H1 (cell line): ENCODE data around the gene TXNRD2. TPM values are rescaled to one million over a fixed set of nuclear protein-coding genes. Genes with fewer than 3 reads are reported as not detected.

ENCODE experiments used
- CTCF ChIA-PET: fragments of 300-600 bp; sonication (Branson Sonifier 250); formaldehyde crosslinking; loops from one replicate; lab custom pipeline; 2021; ENCODE audit not compliant: partially characterized antibody; lab: Charles Lee
- POLR2A ChIA-PET: fragments of 300-600 bp; sonication (Branson Sonifier 250); formaldehyde crosslinking; loops from one replicate; lab custom pipeline; 2021; ENCODE audit warnings: inconsistent platforms; ENCODE audit not compliant: partially characterized antibody; lab: Charles Lee
- DNase-seq, 2 experiments: peaks; one replicate each; pipeline versions ENCODE4 v3.0.0 to v3.0.0-alpha.2; 2010 to 2022; ENCODE audit warnings: low spot score in 2 of 2, low read depth in 1 of 2, mixed read lengths in 1 of 2
- FAIRE-seq: peaks from 2 replicates; lab custom pipeline; 2011; peaks lifted over from hg19 to GRCh38; lab: Jason Lieb, UNC
- H2AFZ ChIP-seq: 2 replicates; pipeline ENCODE4 v1.8.1; 2012; ENCODE audit warnings: low read length, inconsistent platforms
- H2AK5ac ChIP-seq: 2 replicates; pipeline ENCODE4 v1.6.1; 2013; ENCODE audit warnings: low read depth, low read length
- H2BK120ac ChIP-seq: replicated peaks from 2 replicates; pipeline ENCODE3; 2013; ENCODE audit warnings: low read depth, low read length, inconsistent platforms
- H2BK12ac ChIP-seq: 2 replicates; pipeline ENCODE4 v1.6.1; 2013; ENCODE audit warnings: low read depth, low read length
- H2BK15ac ChIP-seq: 2 replicates; pipeline ENCODE4 v1.6.1; 2013; ENCODE audit warnings: low read length
- H2BK20ac ChIP-seq: 2 replicates; pipeline ENCODE4 v1.6.1; 2013; ENCODE audit warnings: low read length
- H2BK5ac ChIP-seq: 2 replicates; pipeline ENCODE4 v1.6.1; 2013; ENCODE audit warnings: low read depth, low read length
- H3K14ac ChIP-seq: 2 replicates; pipeline ENCODE4 v1.6.1; 2013; ENCODE audit warnings: inconsistent platforms; ENCODE audit not compliant: insufficient read length
- H3K18ac ChIP-seq: 2 replicates; pipeline ENCODE4 v1.6.1; 2013; ENCODE audit warnings: low read length; ENCODE audit errors: extremely low read depth
- H3K23ac ChIP-seq: 2 replicates; pipeline ENCODE4 v1.6.1; 2013; ENCODE audit warnings: inconsistent platforms; ENCODE audit not compliant: insufficient read length
- H3K23me2 ChIP-seq: 2 replicates; pipeline ENCODE4 v1.6.1; 2013; ENCODE audit warnings: low read depth, low read length
- H3K27ac ChIP-seq: 2 replicates; pipeline ENCODE4 v1.6.1; 2011; ENCODE audit warnings: low read depth, low read length, inconsistent platforms
- H3K27me3 ChIP-seq, 4 experiments: replicated peaks in 1 of 4; 1 replicate in 1 of 4; 2 replicates in 3 of 4; pipeline versions ENCODE4 v1.6.1 to v1.8.1; 2011 to 2013; ENCODE audit warnings: low read length in 3 of 4, mild to moderate bottlenecking in 3 of 4, inconsistent platforms in 2 of 4, mixed read lengths in 2 of 4, moderate library complexity in 1 of 4; ENCODE audit not compliant: control insufficient read depth in 3 of 4, insufficient read depth in 3 of 4; ENCODE audit errors: extremely low read depth in 1 of 4
- H3K36me3 ChIP-seq, 4 experiments: 2 replicates each; pipeline versions ENCODE4 v1.6.1 to v1.8.1; 2011 to 2013; ENCODE audit warnings: mild to moderate bottlenecking in 4 of 4, low read length in 3 of 4, moderate library complexity in 2 of 4, control low read depth in 1 of 4, inconsistent platforms in 1 of 4; ENCODE audit not compliant: insufficient read depth in 4 of 4, control insufficient read depth in 2 of 4
- H3K4ac ChIP-seq: replicated peaks from 2 replicates; pipeline ENCODE3; 2013; ENCODE audit warnings: low read length, low read depth, mixed read lengths, inconsistent platforms; ENCODE audit not compliant: insufficient read length
- H3K4me1 ChIP-seq, 4 experiments: replicated peaks in 1 of 4; 1 replicate in 1 of 4; 2 replicates in 3 of 4; pipeline versions ENCODE4 v1.6.1 to v1.8.1; 2011 to 2013; ENCODE audit warnings: low read length in 3 of 4, inconsistent platforms in 2 of 4, mixed read lengths in 1 of 4; ENCODE audit not compliant: insufficient read depth in 4 of 4, control insufficient read depth in 3 of 4
- H3K4me2 ChIP-seq, 2 experiments: 2 replicates each; pipeline versions ENCODE4 v1.6.1 to v1.8.1; 2011 to 2013; ENCODE audit warnings: low read depth in 2 of 2, low read length in 2 of 2, control low read depth in 1 of 2, inconsistent platforms in 1 of 2, mild to moderate bottlenecking in 1 of 2; ENCODE audit not compliant: insufficient read depth in 1 of 2
- H3K4me3 ChIP-seq, 4 experiments: fragments of 200-600, 300-600 bp in 1 of 4; sonication (generic), shearing (Covaris generic), sonication (Bioruptor Twin) in 1 of 4; 2 replicates each; pipeline versions ENCODE4 v1.5.1 to v1.8.1; 2011 to 2016; ENCODE audit warnings: low read length in 4 of 4, low read depth in 3 of 4, control low read depth in 2 of 4, inconsistent platforms in 2 of 4, mild to moderate bottlenecking in 2 of 4, mixed read lengths in 1 of 4, moderate library complexity in 1 of 4; ENCODE audit not compliant: insufficient read depth in 2 of 4; ENCODE audit errors: extremely low read depth in 1 of 4
- H3K56ac ChIP-seq: replicated peaks from 2 replicates; pipeline ENCODE3; 2013; ENCODE audit warnings: low read depth, mild to moderate bottlenecking, mixed read lengths, low read length, inconsistent platforms; ENCODE audit not compliant: insufficient read length
- H3K79me1 ChIP-seq: 2 replicates; pipeline ENCODE4 v1.6.1; 2013; ENCODE audit warnings: low read depth, low read length, control low read depth
- H3K79me2 ChIP-seq, 2 experiments: 2 replicates each; pipeline versions ENCODE4 v1.6.1 to v1.8.1; 2012 to 2013; ENCODE audit warnings: low read length in 2 of 2, mild to moderate bottlenecking in 2 of 2, inconsistent platforms in 1 of 2; ENCODE audit not compliant: insufficient read depth in 2 of 2, control insufficient read depth in 1 of 2
- H3K9ac ChIP-seq, 4 experiments: replicated peaks in 1 of 4; 1 replicate in 1 of 4; 2 replicates in 3 of 4; pipeline versions ENCODE4 v1.6.1 to v1.8.1; 2011 to 2013; ENCODE audit warnings: low read depth in 3 of 4, low read length in 3 of 4, control low read depth in 2 of 4, mild to moderate bottlenecking in 2 of 4, moderate library complexity in 2 of 4, inconsistent platforms in 1 of 4; ENCODE audit errors: extremely low read depth in 1 of 4
- H3K9me3 ChIP-seq, 2 experiments: 2 replicates each; pipeline versions ENCODE4 v1.6.1 to v1.8.1; 2012 to 2013; ENCODE audit warnings: mild to moderate bottlenecking in 2 of 2, moderate library complexity in 2 of 2, control low read depth in 1 of 2, inconsistent platforms in 1 of 2, low read depth in 1 of 2, low read length in 1 of 2, mixed read lengths in 1 of 2; ENCODE audit not compliant: insufficient read depth in 2 of 2
- H4K20me1 ChIP-seq, 2 experiments: replicated peaks in 1 of 2; 2 replicates each; pipeline versions ENCODE3 to v1.8.1; 2011 to 2013; ENCODE audit warnings: inconsistent platforms in 2 of 2, low read length in 2 of 2, mild to moderate bottlenecking in 1 of 2; ENCODE audit not compliant: insufficient read depth in 2 of 2, control insufficient read depth in 1 of 2
- H4K5ac ChIP-seq: 2 replicates; pipeline ENCODE4 v1.6.1; 2013; ENCODE audit warnings: low read length, low read depth, mixed read lengths, inconsistent platforms; ENCODE audit not compliant: insufficient read length
- H4K8ac ChIP-seq: 2 replicates; pipeline ENCODE4 v1.8.0; 2013; ENCODE audit warnings: mild to moderate bottlenecking, moderate library complexity, low read length, inconsistent platforms; ENCODE audit not compliant: insufficient read depth; ENCODE audit errors: extremely low read depth
- H4K91ac ChIP-seq: replicated peaks from 2 replicates; pipeline ENCODE3; 2013; ENCODE audit warnings: low read length, mixed read lengths, inconsistent platforms; ENCODE audit not compliant: insufficient read length
- ASH2L ChIP-seq: fragments of 200-600, 300-600 bp; sonication (generic); IDR thresholded peaks from one replicate; pipeline ENCODE4 v1.7.1; 2017; ENCODE audit warnings: low read length
- ATF3 ChIP-seq: IDR thresholded peaks from 2 replicates; pipeline ENCODE4 v1.6.1; 2011; ENCODE audit warnings: low read depth, mild to moderate bottlenecking, low read length; ENCODE audit not compliant: insufficient read depth
- BACH1 ChIP-seq: IDR thresholded peaks from 2 replicates; pipeline ENCODE4 v1.6.1; 2012; ENCODE audit warnings: low read length, improper control_type of control experiment
- CHD1 ChIP-seq: IDR thresholded peaks from 2 replicates; pipeline ENCODE4 v1.6.1; 2012; ENCODE audit warnings: low read depth, low read length, improper control_type of control experiment
- CHD2 ChIP-seq: IDR thresholded peaks from 2 replicates; pipeline ENCODE4 v1.6.1; 2012; ENCODE audit warnings: low read length, improper control_type of control experiment
- CTBP2 ChIP-seq: IDR thresholded peaks from 2 replicates; pipeline ENCODE4 v1.7.0; 2011; ENCODE audit warnings: borderline replicate concordance, mild to moderate bottlenecking, moderate library complexity, mixed read lengths, low read length; ENCODE audit not compliant: insufficient read depth, insufficient read length
- EGR1 ChIP-seq: IDR thresholded peaks from 2 replicates; pipeline ENCODE4 v1.6.1; 2011; ENCODE audit warnings: low read depth, low read length, borderline replicate concordance
- FOSL1 ChIP-seq: IDR thresholded peaks from 2 replicates; pipeline ENCODE4 v1.6.1; 2011; ENCODE audit warnings: mild to moderate bottlenecking, low read depth, low read length, moderate library complexity; ENCODE audit not compliant: insufficient read depth
- KDM1A ChIP-seq: fragments of 200-600, 300-600 bp; sonication (generic); IDR thresholded peaks from 2 replicates; pipeline ENCODE4 v1.7.1; 2016; ENCODE audit warnings: mild to moderate bottlenecking, low read length, borderline replicate concordance
- NRF1 ChIP-seq: IDR thresholded peaks from 2 replicates; pipeline ENCODE4 v1.6.1; 2011; ENCODE audit warnings: mild to moderate bottlenecking, low read depth, low read length, improper control_type of control experiment
- RNF2 ChIP-seq: fragments of 200-900, 300-1000 bp; sonication (generic); IDR thresholded peaks from 2 replicates; pipeline ENCODE4 v1.7.1; 2016; ENCODE audit warnings: borderline replicate concordance, low read depth, mild to moderate bottlenecking, antibody characterized with exemption, low read length; ENCODE audit not compliant: poor library complexity, severe bottlenecking; ENCODE audit errors: missing control alignments
- SIX5 ChIP-seq: IDR thresholded peaks from 2 replicates; pipeline ENCODE4 v1.6.1; 2011; ENCODE audit warnings: mild to moderate bottlenecking, low read depth, low read length
- TBP ChIP-seq: IDR thresholded peaks from 2 replicates; pipeline ENCODE4 v1.6.1; 2011; ENCODE audit warnings: low read depth, low read length, improper control_type of control experiment
- TCF12 ChIP-seq: IDR thresholded peaks from 2 replicates; pipeline ENCODE4 v1.6.1; 2011; ENCODE audit warnings: low read depth, mild to moderate bottlenecking, low read length
- ZNF274 ChIP-seq: IDR thresholded peaks from 2 replicates; pipeline ENCODE4 v1.7.0; 2012; ENCODE audit warnings: low read length, borderline replicate concordance; ENCODE audit errors: extremely low read depth
- WGBS, 2 experiments: shearing (Covaris generic) in 1 of 2; methylation state at CpG; one replicate each; pipeline versions ENCODE4 v1.1.6 to v1.1.7; 2013 to 2015; ENCODE audit warnings: low lambda C conversion rate in 2 of 2, mixed read lengths in 2 of 2, inconsistent platforms in 1 of 2, low coverage in 1 of 2, missing lambda C conversion rate in 1 of 2; ENCODE audit not compliant: insufficient replicate concordance in 2 of 2, insufficient coverage in 1 of 2, insufficient read length in 1 of 2; ENCODE audit errors: extremely low coverage in 1 of 2, missing lambda C conversion rate in 1 of 2; 5-methylcytosine and 5-hydroxymethylcytosine counted together
- polyA plus RNA-seq, 7 experiments: library from polyadenylated mRNA; depleted of rRNA in 3 of 7; stranded (reverse) in 5 of 7; unstranded in 2 of 7; fragments of >200 nt in 5 of 7; fragments of 200-250 nt in 2 of 7; gene quantifications; 1 replicate in 5 of 7; 2 replicates in 1 of 7; 4 replicates in 1 of 7; pipeline versions ENCODE4 v1.2.1 to v1.2.3, GENCODE V29; 2011 to 2013; ENCODE audit warnings: missing spikeins in 2 of 7, mixed read lengths in 2 of 7
- total RNA-seq: library from RNA; stranded (reverse); fragmentation: NEBNext Ultra II Directional; extraction: Animal tissue kit (Norgen Biotek cat#: 25700); gene quantifications from 2 replicates; pipeline ENCODE4 v1.2.1, GENCODE V29; 2021

Gene TXNRD2
- total and polyA plus RNA-seq, 2 of the 8 experiments (the other 6 are each of a cell fraction or from before 2014, with no cell fraction given): 14.8 to 21.9 TPM

- Histone ChIP-seq H3K9me3 (no peaks in the 10 kb centered on the region; a peak in 1 of 4 replicates), H3K14ac (no peak overlapping the region), H3K9ac (no peak overlapping the region), H3K4me2 (no peak overlapping the region), H4K20me1 (no peaks in the 10 kb centered on the region), H3K27me3 (no peaks in the 10 kb centered on the region), H3K4me3 (no peak overlapping the region), H3K23me2 (no peaks in the 10 kb centered on the region), H3K4ac (no peak overlapping the region), H3K18ac (no peak overlapping the region), H2BK20ac (no peak overlapping the region), H2BK5ac (no peak overlapping the region), H2AFZ (no peak overlapping the region), H4K91ac (no peak overlapping the region), H3K79me2 (no peaks in the 10 kb centered on the region), H4K5ac (no peak overlapping the region), H2BK12ac (no peak overlapping the region), H2BK15ac (no peak overlapping the region), H3K36me3 (no peaks in the 10 kb centered on the region), H3K56ac (no peak overlapping the region), H3K27ac (no peak overlapping the region), H2AK5ac (no peak overlapping the region), H3K23ac (no peak overlapping the region), H2BK120ac (no peak overlapping the region), H3K79me1 (no peaks in the 10 kb centered on the region), H3K4me1 (no peaks in the 10 kb centered on the region), H4K8ac (no peak overlapping the region)
- DNase-seq (no peak), FAIRE-seq (no peak)
- ChIA-PET POLR2A (no interaction called here), CTCF (interaction anchor here (0.6 to 3.3 kb wide), 4 partner anchors 11 to 236 kb away, joined by 3 to 14 read pairs (median 6); no protein-coding TSS in a partner anchor)
- 94% methylated on average over 6 of the region's 6 CpGs; no CpG with 5 or more reads in 1 of the 2 experiments for WGBS, 2 experiments
- TF ChIP-seq TCF12: no peak
- no peak for TF ChIP-seq EGR1
- no peak for TF ChIP-seq BACH1
- TF ChIP-seq FOSL1: no peak
- no peak for TF ChIP-seq ASH2L
- TF ChIP-seq CHD1: no peak
- TF ChIP-seq CTBP2: no peak
- TF ChIP-seq RNF2: no peak
- TF ChIP-seq TBP: no peak
- TF ChIP-seq ATF3: no peak
- TF ChIP-seq SIX5: no peak
- TF ChIP-seq CHD2: no peak
- no peak for TF ChIP-seq NRF1
- no peak for TF ChIP-seq ZNF274
- TF ChIP-seq KDM1A: no peak
Measured at GRCh38 chr22:19831016-19831415, 110.6 kb downstream of the TXNRD2 start.
